NCI-H460 (cell line): Measurements from ENCODE around the gene IZUMO2. TPM values are rescaled to one million over a fixed set of nuclear protein-coding genes. Genes with fewer than 3 reads are reported as not detected.
A peak's percentile ranks its signal among the peaks of the same experiment; 100 is the strongest.

Experiments
- DNase-seq: peaks from one replicate; pipeline ENCODE4 v3.0.0-alpha.2; 2016; ENCODE audit warnings: low read depth; ENCODE audit errors: extremely low read depth
- polyA plus RNA-seq: library from polyadenylated mRNA; depleted of rRNA; stranded (reverse); fragments of >200 nt; gene quantifications from 2 replicates; pipeline ENCODE4 v1.2.3, GENCODE V29; 2014; cell fraction: nucleus; rRNA removed
- total RNA-seq: library from RNA; depleted of rRNA; stranded (reverse); fragments of >200 nt; shearing (Covaris generic); gene quantifications from 2 replicates; pipeline ENCODE4 v1.2.3, GENCODE V29; 2014; rRNA removed

Gene IZUMO2
- not detected in 2 replicates for total RNA-seq
- polyA plus RNA-seq, result not detected in 2 replicates

- DNase-seq, result no peak
These were observed at the start of gene IZUMO2 for GRCh38 chr19:50162988-50163387. TSS of gene IZUMO2 (minus strand) at chr19:50163281. CDS start at chr19:50163194, 87 bp downstream.

GRCh38 chr19:50210425-50210824 is 47.3 kb upstream of the IZUMO2 start:
- DNase-seq, result no peak

GRCh38 chr19:50209131-50209530 is 46.0 kb upstream of the IZUMO2 start:
- no peak for DNase-seq

- DNase-seq, result no peak
These were observed 44.6 kb upstream of the IZUMO2 start for GRCh38 chr19:50207730-50208129.

- DNase-seq, result no peak
These were observed 43.1 kb upstream of the IZUMO2 start for GRCh38 chr19:50206191-50206590.

GRCh38 chr19:50205681-50206138 is 42.6 kb upstream of the IZUMO2 start:
- DNase-seq, result no peak

- no peak for DNase-seq
These were observed 42.0 kb upstream of the IZUMO2 start for GRCh38 chr19:50204811-50205675.

- DNase-seq, result no peak
These were observed 41.0 kb upstream of the IZUMO2 start for GRCh38 chr19:50204081-50204428.

GRCh38 chr19:50203281-50204080 is 40.4 kb upstream of the IZUMO2 start, which contains the start of gene MYH14:
TSS of gene MYH14 (plus strand) at chr19:50203622. CDS start at chr19:50210366, 6,744 bp downstream.
- DNase-seq, result peak; percentile 79

- no peak for DNase-seq
These were observed 39.8 kb upstream of the IZUMO2 start for GRCh38 chr19:50202962-50203280.

- DNase-seq, result no peak
These were observed 39.3 kb upstream of the IZUMO2 start for GRCh38 chr19:50202386-50202785.

GRCh38 chr19:50199259-50199555 is 36.1 kb upstream of the IZUMO2 start:
- DNase-seq, result no peak

GRCh38 chr19:50198431-50199258 is 35.6 kb upstream of the IZUMO2 start:
- DNase-seq, result no peak

- DNase-seq, result no peak
These were observed 34.3 kb upstream of the IZUMO2 start for GRCh38 chr19:50197348-50197747.

GRCh38 chr19:50196322-50196932 is 33.3 kb upstream of the IZUMO2 start:
- DNase-seq, result no peak

GRCh38 chr19:50195224-50195623 is 32.1 kb upstream of the IZUMO2 start:
- no peak for DNase-seq

GRCh38 chr19:50192463-50193211 is 29.6 kb upstream of the IZUMO2 start:
- DNase-seq, result no peak

- no peak for DNase-seq
These were observed 28.1 kb upstream of the IZUMO2 start for GRCh38 chr19:50191216-50191615.

GRCh38 chr19:50190439-50190891 is 27.4 kb upstream of the IZUMO2 start:
- no peak for DNase-seq

- no peak for DNase-seq
These were observed 26.2 kb upstream of the IZUMO2 start for GRCh38 chr19:50189331-50189730.
